ENCODE results near the gene DNAJA3.

The DNAJA3 gene

DNA sequence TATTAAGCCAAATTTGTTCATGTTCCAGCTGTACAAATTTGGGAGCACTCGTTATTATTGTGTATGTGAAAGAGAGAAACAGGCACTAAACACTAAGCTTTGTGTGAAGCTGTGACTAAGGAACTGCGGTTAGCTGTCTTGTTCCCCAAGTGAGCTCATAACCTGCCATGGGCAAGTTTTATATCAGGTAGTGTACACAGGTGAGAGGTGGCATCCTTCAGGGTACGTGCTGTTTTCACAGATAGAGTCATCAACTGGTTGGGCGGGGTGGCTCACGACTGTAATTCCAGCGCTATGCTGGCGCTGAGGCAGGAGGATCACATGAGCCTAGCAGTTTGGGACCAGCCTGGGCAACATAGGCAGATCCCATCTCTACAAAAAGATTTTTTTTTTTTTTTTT lies 2.8 kb downstream of the DNAJA3 start:
- Histone ChIP-seq H3K27ac (no peak overlapping the region), H3K4me3 (no peak overlapping the region)
- no peak for DNase-seq (ENCODE audit: low spot score)
- TF ChIP-seq, protein P1, sequence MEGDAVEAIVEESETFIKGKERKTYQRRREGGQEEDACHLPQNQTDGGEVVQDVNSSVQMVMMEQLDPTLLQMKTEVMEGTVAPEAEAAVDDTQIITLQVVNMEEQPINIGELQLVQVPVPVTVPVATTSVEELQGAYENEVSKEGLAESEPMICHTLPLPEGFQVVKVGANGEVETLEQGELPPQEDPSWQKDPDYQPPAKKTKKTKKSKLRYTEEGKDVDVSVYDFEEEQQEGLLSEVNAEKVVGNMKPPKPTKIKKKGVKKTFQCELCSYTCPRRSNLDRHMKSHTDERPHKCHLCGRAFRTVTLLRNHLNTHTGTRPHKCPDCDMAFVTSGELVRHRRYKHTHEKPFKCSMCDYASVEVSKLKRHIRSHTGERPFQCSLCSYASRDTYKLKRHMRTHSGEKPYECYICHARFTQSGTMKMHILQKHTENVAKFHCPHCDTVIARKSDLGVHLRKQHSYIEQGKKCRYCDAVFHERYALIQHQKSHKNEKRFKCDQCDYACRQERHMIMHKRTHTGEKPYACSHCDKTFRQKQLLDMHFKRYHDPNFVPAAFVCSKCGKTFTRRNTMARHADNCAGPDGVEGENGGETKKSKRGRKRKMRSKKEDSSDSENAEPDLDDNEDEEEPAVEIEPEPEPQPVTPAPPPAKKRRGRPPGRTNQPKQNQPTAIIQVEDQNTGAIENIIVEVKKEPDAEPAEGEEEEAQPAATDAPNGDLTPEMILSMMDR (IDR thresholded peaks at IDR 0.05): no peak

DNA sequence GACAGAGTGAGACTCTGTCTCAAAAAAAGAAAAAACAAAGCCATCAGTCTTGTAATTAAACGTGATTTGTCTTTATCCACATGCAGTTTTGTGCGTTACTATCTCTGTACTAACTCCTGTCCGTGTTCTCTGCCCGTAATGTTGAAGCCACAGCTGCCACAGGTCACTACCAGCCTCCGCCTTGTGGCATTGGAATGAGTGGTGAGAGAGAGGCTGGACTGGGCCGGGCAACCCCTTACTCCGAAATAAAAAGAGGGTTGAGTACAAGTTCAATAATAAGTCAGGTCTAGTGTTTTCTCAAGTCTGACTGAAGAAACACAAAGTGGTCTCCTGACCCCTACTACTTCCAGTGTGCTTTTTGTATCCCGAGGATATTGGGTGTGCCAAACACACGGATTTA lies 5.4 kb downstream of the DNAJA3 start:
- no peak for DNase-seq (ENCODE audit: low spot score)
- Histone ChIP-seq H3K4me3 (no peak overlapping the region), H3K27ac (no peak overlapping the region)
- TF ChIP-seq, protein P1 (IDR thresholded peaks at IDR 0.05): no peak

DNA sequence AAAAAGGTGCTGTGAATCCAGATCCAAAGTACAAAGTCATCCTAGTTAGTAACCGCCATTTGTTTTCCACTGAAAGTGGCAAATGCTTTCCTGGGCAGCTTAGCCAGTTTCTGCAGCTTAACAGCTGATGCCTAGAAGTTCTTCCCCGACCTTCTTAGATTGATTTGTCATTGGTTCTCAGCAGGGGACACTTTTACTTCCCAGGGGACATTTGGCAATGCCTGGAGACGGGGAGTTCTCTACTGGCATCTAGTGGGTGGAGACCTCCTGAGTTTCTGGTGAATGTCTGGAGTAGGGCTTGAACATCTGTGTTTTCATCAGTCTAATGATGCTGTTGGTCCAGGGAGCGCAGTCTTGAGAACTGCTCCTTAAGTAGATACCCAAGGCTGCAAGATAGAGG lies 7.6 kb downstream of the DNAJA3 start:
- DNase-seq (ENCODE audit: low spot score): no peak
- TF ChIP-seq, protein P1 (IDR thresholded peaks at IDR 0.05): no peak
- no peak overlapping the region for H3K27ac ChIP-seq
- H3K4me3 ChIP-seq: no peak overlapping the region

DNA sequence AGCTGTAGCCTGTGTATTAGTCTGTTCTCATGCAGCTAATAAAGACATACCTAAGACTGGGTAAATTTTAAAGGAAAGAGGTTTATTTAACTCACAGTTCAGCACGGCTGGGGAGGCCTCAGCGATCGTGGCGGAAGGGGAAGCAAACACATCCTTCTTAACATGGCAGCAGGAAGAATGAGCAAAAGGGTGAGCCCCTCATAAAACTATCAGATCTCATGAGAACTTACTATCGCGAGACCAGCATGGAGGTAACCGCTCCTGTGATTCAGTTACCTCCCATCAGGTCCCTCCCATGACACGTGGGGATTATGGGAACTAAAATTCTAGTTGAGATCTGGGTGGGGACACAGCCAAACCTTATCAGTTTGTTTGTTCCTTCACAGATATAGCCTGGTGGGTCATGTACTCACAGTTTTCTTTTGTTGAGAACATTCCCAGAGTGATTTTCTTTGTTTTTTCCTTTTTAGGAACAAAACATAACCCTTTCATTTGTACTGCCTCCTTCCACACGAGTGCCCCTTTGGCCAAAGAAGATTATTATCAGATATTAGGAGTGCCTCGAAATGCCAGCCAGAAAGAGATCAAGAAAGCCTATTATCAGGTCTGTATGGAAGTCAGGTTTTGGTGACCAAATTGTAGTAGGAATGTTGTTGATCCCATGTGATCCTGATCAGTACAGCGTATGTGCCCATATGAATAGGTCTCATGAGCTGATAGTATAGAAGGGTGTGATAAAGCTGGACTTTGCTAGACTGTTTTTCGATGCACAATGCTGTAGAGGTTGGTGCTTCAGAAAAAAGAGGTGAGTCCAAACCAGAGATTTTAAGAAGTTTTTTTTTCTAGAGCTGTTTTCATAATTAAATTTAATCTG lies 8.5 kb downstream of the DNAJA3 start:
- TF ChIP-seq, protein P1 (IDR thresholded peaks at IDR 0.05): no peak
- H3K4me3 ChIP-seq: no peak overlapping the region

DNA sequence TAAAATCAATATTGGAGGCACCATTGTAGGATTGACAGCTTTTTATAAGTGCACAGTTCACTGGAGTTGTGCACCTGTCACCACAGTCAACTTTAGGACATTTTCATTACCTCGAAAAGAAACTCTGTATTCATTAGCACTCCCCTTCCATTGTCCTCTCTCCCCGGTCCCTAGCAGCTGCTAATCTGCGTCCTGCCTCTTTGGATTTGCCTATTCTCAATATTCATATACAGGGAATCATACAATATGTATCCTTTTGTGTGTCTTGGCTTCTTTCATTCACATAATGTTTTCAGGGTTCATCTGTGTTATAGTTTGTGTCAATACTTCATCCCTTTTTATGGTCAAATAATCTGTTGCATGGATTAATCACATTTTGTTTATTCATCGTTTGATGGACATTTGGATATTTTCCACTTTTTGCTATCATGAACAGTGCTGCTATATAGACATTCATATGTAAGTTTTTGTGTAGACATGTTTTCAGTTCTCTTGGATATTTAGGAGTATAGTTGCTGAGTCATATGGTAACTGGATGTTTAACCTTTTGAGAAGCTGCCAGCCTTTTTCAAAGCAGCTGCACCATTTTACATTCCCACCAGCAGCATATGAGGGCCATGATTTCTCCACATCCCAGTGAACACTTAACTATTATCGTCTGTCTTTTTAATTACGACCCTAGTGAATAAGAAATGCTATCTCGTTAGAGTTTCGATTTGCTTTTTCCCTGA lies 9.8 kb downstream of the DNAJA3 start:
- Histone ChIP-seq H3K4me3 (no peak overlapping the region), H3K27ac (no peak overlapping the region)
- TF ChIP-seq, protein P1 (IDR thresholded peaks at IDR 0.05): no peak
- no peak for DNase-seq (ENCODE audit: low spot score)

More for the DNA sequence above, 8.5 kb downstream of the DNAJA3 start:
- H3K27ac ChIP-seq: no peak overlapping the region
- DNase-seq (ENCODE audit: low spot score): no peak

DNA sequence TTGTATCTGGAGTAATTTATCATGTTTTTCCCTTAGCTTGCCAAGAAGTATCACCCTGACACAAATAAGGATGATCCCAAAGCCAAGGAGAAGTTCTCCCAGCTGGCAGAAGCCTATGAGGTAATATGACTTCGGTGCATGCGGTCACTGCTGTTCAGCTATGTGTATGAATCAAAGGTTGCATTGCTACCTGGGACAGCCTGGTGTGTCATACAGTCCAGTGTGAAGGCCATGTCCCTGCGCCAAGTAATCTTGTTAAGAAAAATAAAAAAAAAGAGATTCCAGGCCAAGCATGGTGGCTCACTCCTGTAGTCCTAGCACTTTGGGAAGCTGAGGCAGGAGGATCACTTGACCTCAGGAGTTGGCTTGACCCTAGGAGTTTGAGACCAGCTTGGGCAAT lies 11.7 kb downstream of the DNAJA3 start:
- Histone ChIP-seq H3K27ac (no peak overlapping the region), H3K4me3 (no peak overlapping the region)
- DNase-seq (ENCODE audit: low spot score): no peak
- TF ChIP-seq, protein P1 (IDR thresholded peaks at IDR 0.05): no peak
